Naive thymus-derived CD4-positive, alpha-beta T cell (primary cell): ENCODE data around the gene CELF2. TPM values are rescaled to one million over a fixed set of nuclear protein-coding genes. Genes with fewer than 3 reads are reported as not detected.

Source experiments
- ATAC-seq: fragments of 150-1000 bp; cut with Tn5 transposase; 2 replicates; pipeline ENCODE4 v1.10.0; 2021; ENCODE audit warnings: mild to moderate bottlenecking, moderate library complexity
- CTCF ChIA-PET: fragments of 350-600 bp; sonication (Branson Sonifier 250); formaldehyde crosslinking; loops from one replicate; lab custom pipeline; 2021; ENCODE audit warnings: antibody characterized with exemption; lab: Charles Lee
- POLR2A ChIA-PET: fragments of 350-600 bp; sonication (Branson Sonifier 250); formaldehyde crosslinking; loops from one replicate; lab custom pipeline; 2021; ENCODE audit warnings: antibody characterized with exemption, inconsistent platforms; lab: Charles Lee
- DNase-seq, 9 donors: peaks; one replicate each; pipeline versions ENCODE4 v3.0.0 to v3.0.0-alpha.2; 2020 to 2022; ENCODE audit warnings: mixed read lengths in 1 of 9
- H3K27ac ChIP-seq: one replicate; pipeline ENCODE4 v1.7.0; 2013; ENCODE audit warnings: mild to moderate bottlenecking, low read depth, low read length, moderate library complexity
- H3K27me3 ChIP-seq, 2 donors: one replicate each; pipeline ENCODE4 v1.7.0; 2013; ENCODE audit warnings: low read length in 2 of 2, mild to moderate bottlenecking in 2 of 2, moderate library complexity in 2 of 2; ENCODE audit not compliant: control insufficient read depth in 2 of 2, insufficient read depth in 2 of 2
- H3K36me3 ChIP-seq, 3 experiments: 1 replicate in 2 of 3; 2 replicates in 1 of 3; pipeline ENCODE4 v1.7.0; 2013; ENCODE audit warnings: low read length in 3 of 3, mild to moderate bottlenecking in 3 of 3, moderate library complexity in 1 of 3; ENCODE audit not compliant: insufficient read depth in 3 of 3, control insufficient read depth in 2 of 3
- H3K4me1 ChIP-seq, 2 donors: one replicate each; pipeline ENCODE4 v1.7.0; 2013; ENCODE audit warnings: low read length in 2 of 2, mild to moderate bottlenecking in 2 of 2, moderate library complexity in 1 of 2; ENCODE audit not compliant: control insufficient read depth in 2 of 2, insufficient read depth in 2 of 2
- H3K4me3 ChIP-seq: 2 replicates; pipeline ENCODE4 v1.7.0; 2013; ENCODE audit warnings: mild to moderate bottlenecking, low read length
- H3K9me3 ChIP-seq, 3 experiments: 1 replicate in 2 of 3; 2 replicates in 1 of 3; pipeline ENCODE4 v1.7.0; 2013; ENCODE audit warnings: low read length in 3 of 3; ENCODE audit not compliant: control insufficient read depth in 2 of 3
- H3K27ac Mint-ChIP-seq, 9 donors: one replicate each; pipeline ENCODE4 v1.8.0; 2020 to 2022; ENCODE audit warnings: mixed read lengths in 9 of 9, mild to moderate bottlenecking in 8 of 9, moderate library complexity in 5 of 9, inconsistent platforms in 2 of 9
- H3K27me3 Mint-ChIP-seq, 5 donors: one replicate each; pipeline ENCODE4 v1.8.0; 2021 to 2022; ENCODE audit warnings: mixed read lengths in 5 of 5, mild to moderate bottlenecking in 1 of 5
- H3K36me3 Mint-ChIP-seq, 5 donors: one replicate each; pipeline ENCODE4 v1.8.0; 2020 to 2022; ENCODE audit warnings: mixed read lengths in 5 of 5, mild to moderate bottlenecking in 3 of 5, inconsistent platforms in 1 of 5
- H3K4me1 Mint-ChIP-seq, 7 donors: one replicate each; pipeline ENCODE4 v1.8.0; 2020 to 2022; ENCODE audit warnings: mixed read lengths in 7 of 7, mild to moderate bottlenecking in 3 of 7, inconsistent platforms in 1 of 7
- H3K4me3 Mint-ChIP-seq, 10 donors: one replicate each; pipeline ENCODE4 v1.8.0; 2020 to 2022; ENCODE audit warnings: mild to moderate bottlenecking in 10 of 10, mixed read lengths in 10 of 10, moderate library complexity in 6 of 10, inconsistent platforms in 2 of 10
- H3K9me3 Mint-ChIP-seq, 11 donors: one replicate each; pipeline ENCODE4 v1.8.0; 2020 to 2022; ENCODE audit warnings: mixed read lengths in 11 of 11, mild to moderate bottlenecking in 4 of 11, inconsistent platforms in 1 of 11, moderate library complexity in 1 of 11
- intact Hi-C, 2 donors: fragments of 100-400 bp; cut with micrococcal nuclease; formaldehyde crosslinking; loops; one replicate each; pipeline ENCODE4 v1.15.1; 2023
- polyA plus RNA-seq, 2 donors: library from polyadenylated mRNA; unstranded; fragments of 300-500 nt; fragmentation: Illumina TruSeq; gene quantifications; one replicate each; pipeline ENCODE4 v1.2.3, GENCODE V29; 2021
- total RNA-seq, 6 experiments: library from RNA in 5 of 6; stranded (reverse) in 5 of 6; gene quantifications; 1 replicate in 5 of 6; 2 replicates in 1 of 6; pipeline ENCODE4 v1.2.3 and lab custom pipeline; 2021 to 2026

The CELF2 gene
- total and polyA plus RNA-seq, 7 experiments from 2014 or later, result 135 to 207 (median 178) TPM

DNA sequence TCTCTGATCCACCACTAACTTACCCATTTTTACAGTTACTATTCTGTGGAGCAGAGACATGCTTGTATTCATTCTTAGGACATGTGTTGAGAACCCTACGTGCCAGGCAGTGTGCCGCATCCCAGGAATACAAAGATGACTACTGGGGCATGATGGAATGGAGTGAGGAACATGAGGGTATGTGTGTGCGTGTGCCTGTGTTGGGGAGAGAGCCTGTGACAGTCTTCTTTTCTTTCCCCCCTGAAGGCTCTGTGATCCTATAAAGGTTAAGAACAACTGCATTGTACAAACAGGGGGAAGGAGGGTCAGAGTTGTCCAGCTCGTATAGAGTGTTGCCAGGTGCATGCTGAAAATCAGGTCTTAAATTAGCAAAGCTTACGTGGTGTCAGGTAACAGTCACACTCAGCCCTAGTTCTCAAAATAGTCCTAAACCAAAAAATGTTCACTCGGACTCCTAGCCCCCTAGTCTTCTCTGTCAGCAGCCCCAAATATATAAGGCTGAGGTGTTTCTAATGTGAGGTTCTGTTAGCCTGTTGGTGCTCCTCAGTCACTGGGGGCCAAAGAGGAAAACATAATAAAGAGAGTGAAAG lies 161.9 kb downstream of the CELF2 start:
- no peak for DNase-seq
- Mint-ChIP-seq H3K4me3 (peak overlapping the region in 4 of 10 donors; percentile 66 to 83 (median 82)), H3K36me3 (peaks cover 16 to 77% (median 63%) of the 10 kb centered on the region in 5 donors), H3K9me3 (peaks cover 0 to 7% (median 0%) of the 10 kb centered on the region in 11 donors), H3K27me3 (peaks cover 0 to 3% (median 0%) of the 10 kb centered on the region in 5 donors), H3K27ac (peak overlapping the region in 6 of 9 donors; percentile 92 to 98 (median 95)), H3K4me1 (peaks cover 0 to 98% (median 37%) of the 10 kb centered on the region in 7 donors)
- Histone ChIP-seq H3K9me3 (no peaks in the 10 kb centered on the region), H3K27ac (peak overlapping the region; percentile 95), H3K27me3 (no peaks in the 10 kb centered on the region), H3K4me3 (peak overlapping the region; percentile 50), H3K4me1 (peaks cover 89 to 92% of the 10 kb centered on the region in 2 donors), H3K36me3 (peaks cover 6 to 33% (median 20%) of the 10 kb centered on the region in 3 experiments)
- POLR2A ChIA-PET, result interaction anchor here (0.6 to 11.6 kb wide), 12 partner anchors 11 to 59 kb away, joined by 3 to 237 read pairs (median 6); no protein-coding TSS in a partner anchor
- CTCF ChIA-PET, result interaction anchor here (0.7 to 7.8 kb wide), 6 partner anchors 10 to 61 kb away, joined by 3 to 54 read pairs (median 3); no protein-coding TSS in a partner anchor
- intact Hi-C loops, result loop anchor here in 1 of 2 donors (1.0 to 10.0 kb wide), 5 partner anchors 9 to 865 kb away; partner anchors contain the start of gene UPF2
- ATAC-seq, result no peak

DNA sequence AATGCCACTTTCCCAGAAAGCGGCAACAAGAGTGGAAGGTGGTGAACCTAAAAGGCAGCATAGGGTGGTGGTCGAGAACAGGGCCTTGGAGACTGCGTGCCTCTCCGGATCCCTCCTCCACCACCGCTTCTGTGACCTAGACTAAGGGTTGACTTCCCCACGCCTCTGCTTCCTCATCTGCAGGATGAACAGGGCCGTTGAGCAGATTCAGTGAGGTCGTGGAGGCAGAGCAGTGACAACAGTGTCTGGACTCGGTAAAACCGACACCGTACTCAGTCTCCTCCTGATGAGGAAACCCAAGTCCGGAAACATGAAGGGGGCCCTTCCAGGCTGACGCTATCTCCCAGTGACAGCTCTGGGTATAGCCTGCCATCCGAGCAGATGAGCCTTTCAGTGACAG lies 162.6 kb downstream of the CELF2 start:
- H3K4me1 ChIP-seq, result peaks cover 83 to 86% of the 10 kb centered on the region in 2 donors
- no peaks in the 10 kb centered on the region for H3K27me3 ChIP-seq
- H3K4me3 ChIP-seq, result peak overlapping the region; percentile 50
- H3K36me3 Mint-ChIP-seq, result peaks cover 12 to 77% (median 64%) of the 10 kb centered on the region in 5 donors
- peak overlapping the region in 4 of 10 donors; percentile 66 to 83 (median 82) for H3K4me3 Mint-ChIP-seq
- POLR2A ChIA-PET, result interaction anchor here (0.9 to 11.6 kb wide), 8 partner anchors 10 to 46 kb away, joined by 3 to 237 read pairs (median 9); no protein-coding TSS in a partner anchor
- peak overlapping the region; percentile 95 for H3K27ac ChIP-seq
- CTCF ChIA-PET, result interaction anchor here (0.7 to 7.8 kb wide), 3 partner anchors 15 to 62 kb away, joined by 3 to 54 read pairs (median 3); no protein-coding TSS in a partner anchor
- H3K36me3 ChIP-seq, result peaks cover 3 to 39% (median 27%) of the 10 kb centered on the region in 3 experiments
- intact Hi-C loops, result loop anchor here in 1 of 2 donors (1.0 to 2.0 kb wide), 3 partner anchors 8 to 67 kb away; no protein-coding TSS in a partner anchor
- H3K9me3 Mint-ChIP-seq, result peaks cover 0 to 11% (median 2%) of the 10 kb centered on the region in 11 donors
- peak overlapping the region in 6 of 9 donors; percentile 92 to 98 (median 95) for H3K27ac Mint-ChIP-seq
- peak in 8 of 9 donors; percentile 51 to 82 (median 59) for DNase-seq
- H3K4me1 Mint-ChIP-seq, result peaks cover 0 to 95% (median 44%) of the 10 kb centered on the region in 7 donors
- H3K27me3 Mint-ChIP-seq, result peaks cover 0 to 3% (median 0%) of the 10 kb centered on the region in 5 donors
- peak; percentile 57 for ATAC-seq
- peaks cover 0 to 3% (median 0%) of the 10 kb centered on the region in 3 experiments for H3K9me3 ChIP-seq

DNA sequence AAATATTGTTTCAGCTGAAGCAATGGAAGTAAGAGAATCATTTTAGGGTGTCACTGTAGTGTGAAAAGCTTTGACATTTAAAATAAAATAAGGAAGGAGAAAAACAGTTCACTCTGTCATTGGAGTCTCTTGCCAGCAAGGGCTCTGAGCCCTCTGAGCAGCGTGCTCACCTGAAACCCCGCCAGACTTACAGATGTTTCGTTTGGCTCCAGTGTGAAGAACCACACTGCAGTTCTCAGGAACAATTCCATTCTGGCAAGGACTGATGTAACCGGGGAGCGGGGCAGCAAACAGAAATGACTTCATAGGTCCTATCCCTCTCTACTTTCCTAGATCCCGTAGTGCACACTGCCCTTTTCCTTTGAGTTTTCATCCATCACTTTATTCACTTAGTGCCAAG lies 164.3 kb downstream of the CELF2 start:
- peak overlapping the region; percentile 95 for H3K27ac ChIP-seq
- H3K4me1 ChIP-seq, result peaks cover 73 to 83% of the 10 kb centered on the region in 2 donors
- H3K27ac Mint-ChIP-seq, result peak overlapping the region in 7 of 9 donors; percentile 41 to 97 (median 87)
- intact Hi-C loops, result loop anchor here in 1 of 2 donors (2.0 kb wide), 1 partner anchor 17 kb away; no protein-coding TSS in a partner anchor
- H3K4me1 Mint-ChIP-seq, result peaks cover 0 to 93% (median 61%) of the 10 kb centered on the region in 7 donors
- ATAC-seq (no peak), DNase-seq (no peak)
- H3K27me3 Mint-ChIP-seq, result peaks cover 0 to 3% (median 0%) of the 10 kb centered on the region in 5 donors
- CTCF ChIA-PET, result interaction anchor here (1.1 to 1.2 kb wide), 2 partner anchors 9 to 68 kb away, joined by 3 read pairs; no protein-coding TSS in a partner anchor
- POLR2A ChIA-PET, result interaction anchor here (0.7 to 11.6 kb wide), 7 partner anchors 8 to 44 kb away, joined by 3 to 237 read pairs (median 4); no protein-coding TSS in a partner anchor
- H3K27me3 ChIP-seq, result no peaks in the 10 kb centered on the region
- H3K4me3 Mint-ChIP-seq, result peak overlapping the region in 6 of 10 donors; percentile 12 to 79 (median 68)
- peaks cover 0 to 23% (median 7%) of the 10 kb centered on the region in 11 donors for H3K9me3 Mint-ChIP-seq
- H3K9me3 ChIP-seq, result peaks cover 0 to 6% (median 0%) of the 10 kb centered on the region in 3 experiments
- peaks cover 0 to 47% (median 27%) of the 10 kb centered on the region in 3 experiments for H3K36me3 ChIP-seq
- H3K36me3 Mint-ChIP-seq, result peaks cover 19 to 82% (median 73%) of the 10 kb centered on the region in 5 donors
- H3K4me3 ChIP-seq, result no peak overlapping the region

DNA sequence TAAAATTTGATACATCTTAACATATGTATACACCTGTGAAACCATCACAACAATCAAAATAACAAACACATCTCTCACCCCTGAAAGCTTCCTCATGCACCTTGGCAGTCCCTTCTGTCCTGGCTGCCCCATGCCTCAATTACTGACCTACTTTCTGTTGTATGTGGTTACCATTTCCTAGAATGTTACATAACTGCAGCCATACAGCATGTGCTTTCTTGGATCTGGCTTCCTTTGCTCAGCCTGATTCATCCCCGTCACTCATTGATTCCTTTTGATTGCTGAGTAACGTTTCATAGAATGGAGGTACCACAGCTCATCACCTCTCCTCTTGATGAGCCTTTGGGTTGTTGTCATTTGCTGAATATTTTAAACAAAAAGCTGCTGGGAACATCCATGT lies 165.3 kb downstream of the CELF2 start:
- Histone ChIP-seq H3K4me1 (peaks cover 73 to 83% of the 10 kb centered on the region in 2 donors), H3K27ac (peak overlapping the region; percentile 95), H3K27me3 (no peaks in the 10 kb centered on the region), H3K4me3 (no peak overlapping the region), H3K9me3 (peaks cover 0 to 6% (median 0%) of the 10 kb centered on the region in 3 experiments), H3K36me3 (peaks cover 0 to 43% (median 27%) of the 10 kb centered on the region in 3 experiments)
- Mint-ChIP-seq H3K27ac (peak overlapping the region in 7 of 9 donors; percentile 41 to 97 (median 84)), H3K4me1 (peaks cover 0 to 91% (median 71%) of the 10 kb centered on the region in 7 donors), H3K4me3 (peak overlapping the region in 6 of 10 donors; percentile 0 to 73 (median 66)), H3K27me3 (peaks cover 0 to 3% (median 0%) of the 10 kb centered on the region in 5 donors), H3K9me3 (peaks cover 0 to 27% (median 7%) of the 10 kb centered on the region in 11 donors), H3K36me3 (peaks cover 23 to 85% (median 82%) of the 10 kb centered on the region in 5 donors)
- ATAC-seq (no peak), DNase-seq (no peak)
- POLR2A ChIA-PET, result interaction anchor here (0.9 to 11.6 kb wide), 8 partner anchors 9 to 43 kb away, joined by 3 to 237 read pairs (median 4); no protein-coding TSS in a partner anchor
- intact Hi-C loops, result no loop called here
- CTCF ChIA-PET, result interaction anchor here (1.1 to 1.2 kb wide), 2 partner anchors 11 to 69 kb away, joined by 3 read pairs; no protein-coding TSS in a partner anchor

DNA sequence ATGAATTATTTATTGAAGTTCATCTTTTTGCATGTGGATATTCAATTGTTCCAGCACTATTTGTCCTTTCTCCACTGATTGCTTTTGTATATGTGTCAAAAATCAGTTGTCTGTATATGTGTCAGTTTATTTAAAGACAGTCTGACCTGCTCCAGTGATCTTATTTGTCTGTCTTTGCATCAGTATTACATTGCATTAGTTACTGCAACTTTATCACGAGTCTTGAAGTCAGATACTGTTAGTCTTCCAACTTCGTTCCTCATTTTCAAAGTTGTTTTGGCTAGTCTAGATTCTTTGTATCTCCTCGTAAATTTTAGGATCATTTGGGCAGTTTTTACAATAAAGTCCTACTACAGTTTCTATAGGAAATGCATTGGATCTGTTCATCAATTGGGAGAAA lies 166.4 kb downstream of the CELF2 start:
- peaks cover 0 to 90% (median 80%) of the 10 kb centered on the region in 7 donors for H3K4me1 Mint-ChIP-seq
- intact Hi-C loops, result no loop called here
- H3K9me3 Mint-ChIP-seq, result peaks cover 0 to 27% (median 7%) of the 10 kb centered on the region in 11 donors
- peak overlapping the region in 6 of 9 donors; percentile 9 to 97 (median 32) for H3K27ac Mint-ChIP-seq
- H3K9me3 ChIP-seq, result peaks cover 0 to 6% (median 0%) of the 10 kb centered on the region in 3 experiments
- peak overlapping the region in 5 of 10 donors; percentile 16 to 71 (median 27) for H3K4me3 Mint-ChIP-seq
- peaks cover 0 to 40% (median 27%) of the 10 kb centered on the region in 3 experiments for H3K36me3 ChIP-seq
- peak overlapping the region; percentile 95 for H3K27ac ChIP-seq
- DNase-seq (no peak), ATAC-seq (no peak)
- no peak overlapping the region for H3K4me3 ChIP-seq
- CTCF ChIA-PET, result no interaction called here
- POLR2A ChIA-PET, result no interaction called here
- peaks cover 23 to 85% (median 83%) of the 10 kb centered on the region in 5 donors for H3K36me3 Mint-ChIP-seq
- peaks cover 76 to 83% of the 10 kb centered on the region in 2 donors for H3K4me1 ChIP-seq
- H3K27me3 ChIP-seq, result no peaks in the 10 kb centered on the region
- no peaks in the 10 kb centered on the region for H3K27me3 Mint-ChIP-seq
